Epithelial cell of alveolus of lung (primary cell): ENCODE data around the gene SATB1. TPM values are rescaled to one million over a fixed set of nuclear protein-coding genes. Genes with fewer than 3 reads are reported as not detected.

ENCODE experiments used
- total RNA-seq: library from RNA; depleted of rRNA; stranded (reverse); fragments of >200 nt; gene quantifications from 2 replicates; pipeline ENCODE4 v1.2.1, GENCODE V29; 2015

The SATB1 gene
- total RNA-seq, result 3.7 and 37.4 TPM in 2 replicates

DNA sequence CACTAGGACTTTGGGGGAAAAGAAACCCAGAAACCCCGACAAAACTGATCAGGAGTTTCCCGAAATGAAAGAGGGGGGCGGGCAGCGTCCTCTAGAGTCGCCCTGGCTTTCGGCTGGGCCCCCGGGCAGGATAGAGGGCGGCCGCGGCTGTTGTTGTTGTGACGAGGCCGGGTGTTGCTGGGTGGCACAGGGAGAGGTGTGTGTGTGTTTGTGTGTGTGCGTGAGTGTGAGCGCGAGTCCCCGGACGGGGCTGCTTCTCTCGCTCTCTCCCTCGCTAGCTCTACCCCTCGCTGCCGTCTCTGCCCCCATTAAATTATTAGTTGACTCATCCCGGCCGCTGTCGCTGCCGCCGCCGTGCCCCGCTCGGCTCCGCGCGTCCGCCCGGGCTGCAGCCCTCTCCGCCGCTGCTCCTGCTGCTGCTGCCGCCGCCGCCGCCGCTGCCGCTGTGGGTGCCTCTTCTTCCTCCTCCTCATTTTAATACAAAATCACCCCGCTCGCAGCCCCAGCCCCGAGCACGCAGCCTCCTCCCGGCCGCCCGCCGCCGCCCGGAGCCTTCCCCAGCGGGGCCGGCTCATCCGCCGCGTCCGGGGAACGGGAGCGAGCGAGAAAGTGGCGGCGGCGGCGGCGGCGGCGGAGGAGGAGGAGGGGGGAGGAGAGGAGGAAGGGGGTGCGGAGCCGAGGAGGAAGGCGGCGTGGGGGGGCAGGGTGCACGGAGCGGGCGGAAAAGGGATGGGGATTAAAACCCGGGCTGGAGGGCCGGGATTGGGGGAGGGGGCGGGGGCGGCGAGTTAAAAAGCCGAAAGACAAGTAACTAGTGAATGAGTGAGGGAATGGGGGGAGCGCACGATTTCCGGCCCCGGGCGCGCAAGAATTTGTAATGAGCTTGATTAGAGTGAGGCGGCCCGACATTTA, at the start of gene SATB1:
Gene SATB1, minus strand, starts transcription at position 611 of the 912 bp plus-strand sequence. CDS start 4,372 bp downstream, outside the sequence.

